Measurements from ENCODE around the gene PLXNA4.

DNA sequence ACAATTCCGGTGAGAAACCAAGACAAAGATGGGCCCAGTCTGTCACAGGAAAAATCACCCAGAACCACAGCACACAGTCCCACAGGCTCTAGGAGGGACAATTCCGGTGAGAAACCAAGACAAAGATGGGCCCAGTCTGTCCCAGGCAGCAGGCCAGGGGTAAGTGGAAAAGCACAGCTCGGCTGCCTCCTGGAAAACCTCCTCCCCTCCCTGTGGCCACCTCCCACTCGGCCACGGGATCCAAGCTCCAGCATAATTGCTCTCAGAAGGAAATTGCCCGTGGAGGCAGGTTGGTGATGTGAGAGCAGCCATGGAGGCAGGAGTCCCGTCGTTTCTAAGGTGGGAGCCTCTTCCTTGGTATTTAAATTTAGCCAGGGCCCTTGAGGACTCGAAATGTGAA lies 95.7 kb downstream of the PLXNA4 start:
- TF ChIP-seq, protein P1, sequence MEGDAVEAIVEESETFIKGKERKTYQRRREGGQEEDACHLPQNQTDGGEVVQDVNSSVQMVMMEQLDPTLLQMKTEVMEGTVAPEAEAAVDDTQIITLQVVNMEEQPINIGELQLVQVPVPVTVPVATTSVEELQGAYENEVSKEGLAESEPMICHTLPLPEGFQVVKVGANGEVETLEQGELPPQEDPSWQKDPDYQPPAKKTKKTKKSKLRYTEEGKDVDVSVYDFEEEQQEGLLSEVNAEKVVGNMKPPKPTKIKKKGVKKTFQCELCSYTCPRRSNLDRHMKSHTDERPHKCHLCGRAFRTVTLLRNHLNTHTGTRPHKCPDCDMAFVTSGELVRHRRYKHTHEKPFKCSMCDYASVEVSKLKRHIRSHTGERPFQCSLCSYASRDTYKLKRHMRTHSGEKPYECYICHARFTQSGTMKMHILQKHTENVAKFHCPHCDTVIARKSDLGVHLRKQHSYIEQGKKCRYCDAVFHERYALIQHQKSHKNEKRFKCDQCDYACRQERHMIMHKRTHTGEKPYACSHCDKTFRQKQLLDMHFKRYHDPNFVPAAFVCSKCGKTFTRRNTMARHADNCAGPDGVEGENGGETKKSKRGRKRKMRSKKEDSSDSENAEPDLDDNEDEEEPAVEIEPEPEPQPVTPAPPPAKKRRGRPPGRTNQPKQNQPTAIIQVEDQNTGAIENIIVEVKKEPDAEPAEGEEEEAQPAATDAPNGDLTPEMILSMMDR (IDR thresholded peaks at IDR 0.05 in 2 of 3, conservative IDR thresholded peaks at IDR 0.05 in 1 of 3; ENCODE audit: borderline replicate concordance in 1 of 3, insufficient read depth in 1 of 3, low read depth in 2 of 3, low read length in 2 of 3): no peak
- TF ChIP-seq EZH2 (IDR thresholded peaks at IDR 0.05) (no peak), POLR2AphosphoS5 (IDR thresholded peaks at IDR 0.05; ENCODE audit: low read depth, low read length) (no peak), EZH2phosphoT487 (IDR thresholded peaks at IDR 0.05; ENCODE audit: borderline replicate concordance) (no peak), CBX3 (IDR thresholded peaks at IDR 0.05; ENCODE audit: low read depth) (no peak), POLR2A (IDR thresholded peaks at IDR 0.05; ENCODE audit: borderline replicate concordance, extremely low read depth, insufficient read depth, insufficient read length) (no peak)
- TF ChIP-seq, protein P2, sequence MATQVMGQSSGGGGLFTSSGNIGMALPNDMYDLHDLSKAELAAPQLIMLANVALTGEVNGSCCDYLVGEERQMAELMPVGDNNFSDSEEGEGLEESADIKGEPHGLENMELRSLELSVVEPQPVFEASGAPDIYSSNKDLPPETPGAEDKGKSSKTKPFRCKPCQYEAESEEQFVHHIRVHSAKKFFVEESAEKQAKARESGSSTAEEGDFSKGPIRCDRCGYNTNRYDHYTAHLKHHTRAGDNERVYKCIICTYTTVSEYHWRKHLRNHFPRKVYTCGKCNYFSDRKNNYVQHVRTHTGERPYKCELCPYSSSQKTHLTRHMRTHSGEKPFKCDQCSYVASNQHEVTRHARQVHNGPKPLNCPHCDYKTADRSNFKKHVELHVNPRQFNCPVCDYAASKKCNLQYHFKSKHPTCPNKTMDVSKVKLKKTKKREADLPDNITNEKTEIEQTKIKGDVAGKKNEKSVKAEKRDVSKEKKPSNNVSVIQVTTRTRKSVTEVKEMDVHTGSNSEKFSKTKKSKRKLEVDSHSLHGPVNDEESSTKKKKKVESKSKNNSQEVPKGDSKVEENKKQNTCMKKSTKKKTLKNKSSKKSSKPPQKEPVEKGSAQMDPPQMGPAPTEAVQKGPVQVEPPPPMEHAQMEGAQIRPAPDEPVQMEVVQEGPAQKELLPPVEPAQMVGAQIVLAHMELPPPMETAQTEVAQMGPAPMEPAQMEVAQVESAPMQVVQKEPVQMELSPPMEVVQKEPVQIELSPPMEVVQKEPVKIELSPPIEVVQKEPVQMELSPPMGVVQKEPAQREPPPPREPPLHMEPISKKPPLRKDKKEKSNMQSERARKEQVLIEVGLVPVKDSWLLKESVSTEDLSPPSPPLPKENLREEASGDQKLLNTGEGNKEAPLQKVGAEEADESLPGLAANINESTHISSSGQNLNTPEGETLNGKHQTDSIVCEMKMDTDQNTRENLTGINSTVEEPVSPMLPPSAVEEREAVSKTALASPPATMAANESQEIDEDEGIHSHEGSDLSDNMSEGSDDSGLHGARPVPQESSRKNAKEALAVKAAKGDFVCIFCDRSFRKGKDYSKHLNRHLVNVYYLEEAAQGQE (IDR thresholded peaks at IDR 0.05; ENCODE audit: low read depth): no peak
- TF ChIP-seq, protein P3, sequence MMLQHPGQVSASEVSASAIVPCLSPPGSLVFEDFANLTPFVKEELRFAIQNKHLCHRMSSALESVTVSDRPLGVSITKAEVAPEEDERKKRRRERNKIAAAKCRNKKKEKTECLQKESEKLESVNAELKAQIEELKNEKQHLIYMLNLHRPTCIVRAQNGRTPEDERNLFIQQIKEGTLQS (IDR thresholded peaks at IDR 0.05): no peak
